HG03280 (cell line): ENCODE data around the gene PER3.

Experiments used
- ATAC-seq: cut with Tn5 transposase; IDR thresholded peaks from one replicate; pipeline ENCODE4 v1.9.1; 2021; ENCODE audit warnings: mild to moderate bottlenecking, moderate library complexity; ENCODE audit not compliant: unreplicated experiment

PER3 gene

DNA sequence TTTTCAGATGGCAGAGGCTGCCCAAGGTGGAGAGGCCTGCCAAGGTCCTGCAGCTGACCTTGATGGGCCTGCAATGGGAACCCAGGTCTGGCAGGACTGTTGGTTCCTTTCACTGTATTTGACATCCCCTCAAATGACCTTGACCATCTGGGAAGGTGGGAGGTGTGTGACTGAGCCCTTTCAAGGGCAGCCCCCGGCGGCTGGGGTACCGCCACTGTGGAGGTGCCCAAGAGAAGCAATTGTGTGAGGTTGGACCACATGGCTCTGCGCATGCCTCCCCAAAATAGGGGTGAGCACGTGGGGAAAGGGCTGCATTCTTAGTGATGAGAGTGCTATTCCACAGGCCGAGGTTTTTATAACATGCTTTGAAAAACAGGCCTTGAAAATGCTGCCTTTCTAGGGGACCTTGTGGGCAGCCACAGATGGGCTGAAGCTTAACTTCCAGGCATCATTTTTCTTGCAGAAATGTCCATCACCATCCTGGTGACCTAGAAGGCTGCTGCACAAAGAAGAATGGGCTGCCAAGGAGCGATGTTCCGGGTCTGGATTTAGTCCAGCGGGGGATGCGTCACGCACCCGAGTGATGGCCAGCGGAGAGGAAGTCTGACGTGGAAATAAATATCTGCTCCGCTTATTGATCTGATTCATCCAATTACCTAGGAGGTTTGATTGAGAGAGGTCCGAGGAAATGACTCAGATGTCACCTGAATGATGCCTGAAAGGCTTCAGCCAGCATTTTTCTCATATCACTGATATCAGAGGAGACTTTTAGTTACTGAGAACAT lies 85.2 kb downstream of the PER3 start:
- no peak for ATAC-seq

DNA sequence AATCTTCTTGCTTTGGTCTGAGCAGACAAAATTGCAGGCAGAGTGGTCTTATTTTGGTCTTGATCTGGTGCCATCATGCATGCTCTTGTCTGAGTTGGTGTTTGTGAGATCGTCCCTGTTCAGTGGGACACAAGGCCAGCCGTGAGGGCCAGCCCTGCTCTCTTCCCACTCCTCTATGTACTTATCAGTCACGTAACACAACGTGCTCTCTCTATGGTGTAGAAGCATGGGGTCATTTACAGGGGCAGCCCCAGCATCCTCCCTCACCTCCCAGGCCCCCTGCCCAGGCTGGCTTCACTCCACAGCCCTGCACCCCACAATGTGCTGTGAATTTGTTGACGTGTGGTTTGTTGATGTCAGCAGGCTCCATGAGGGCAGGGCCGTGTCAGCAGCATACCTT lies 87.0 kb downstream of the PER3 start:
- ATAC-seq = no peak

DNA sequence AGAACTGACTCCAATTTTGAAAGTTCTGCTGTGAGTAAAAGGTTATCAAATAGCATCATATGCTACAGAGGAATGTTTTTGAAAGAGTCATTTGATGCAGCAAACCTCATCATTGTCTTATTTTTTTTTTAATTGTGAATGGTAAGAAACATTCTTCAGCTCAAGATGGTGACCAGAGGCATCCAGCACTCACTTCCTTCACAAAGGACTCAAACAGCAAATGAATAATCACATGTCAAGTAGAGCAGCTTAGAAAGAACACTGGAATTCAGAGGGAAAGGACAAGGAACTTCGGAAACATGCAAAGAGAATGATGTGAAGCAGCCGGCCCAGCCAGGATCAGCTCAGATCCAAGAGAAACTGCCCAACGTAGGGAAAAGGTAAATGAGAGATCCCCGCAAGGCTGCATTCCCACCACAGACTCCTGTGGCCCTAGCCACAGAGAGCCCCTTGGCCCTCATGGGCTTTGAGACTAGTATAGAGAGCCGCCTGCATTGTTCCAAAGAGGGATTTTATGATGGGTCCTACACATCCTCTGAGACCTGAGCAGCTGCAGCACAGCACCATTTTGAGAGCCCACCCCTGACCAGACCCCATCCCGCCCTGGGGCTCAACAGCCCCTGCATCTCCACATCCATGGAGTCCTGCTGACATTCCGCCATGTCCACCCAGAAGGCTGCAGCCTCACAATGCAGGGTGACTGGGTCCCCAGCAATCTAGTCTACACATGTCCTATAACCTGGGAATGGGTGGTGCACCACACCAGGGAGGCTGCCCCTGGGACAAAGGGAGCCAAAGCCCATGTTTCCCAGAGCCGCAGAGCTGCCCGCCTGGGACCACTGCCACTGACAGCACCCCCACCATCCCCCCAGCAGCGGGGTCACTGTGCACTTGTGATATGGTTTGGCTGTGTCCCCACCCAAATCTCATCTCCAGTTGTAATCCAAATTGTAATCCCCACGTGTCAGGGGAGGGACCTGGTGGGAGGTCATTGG lies 90.0 kb downstream of the PER3 start:
- no peak for ATAC-seq

DNA sequence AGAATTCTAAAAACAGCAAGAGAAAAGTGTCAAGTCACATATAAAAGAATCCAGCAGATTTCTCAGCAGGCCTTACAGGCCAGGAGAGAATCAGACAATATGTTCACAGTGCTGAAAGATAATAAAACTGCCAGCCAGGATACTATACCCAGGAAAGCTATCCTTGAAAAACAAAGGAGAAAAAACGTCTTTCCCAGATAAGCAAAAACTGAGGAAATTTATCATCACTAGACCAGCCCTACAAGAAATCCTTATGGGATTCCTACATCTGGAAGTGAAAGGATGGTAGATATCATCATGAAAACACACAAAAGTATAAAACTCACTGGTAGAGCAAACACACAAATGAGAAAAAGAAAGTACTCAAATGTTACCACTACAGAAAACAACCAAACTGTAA lies 93.9 kb downstream of the PER3 start:
- ATAC-seq = no peak

DNA sequence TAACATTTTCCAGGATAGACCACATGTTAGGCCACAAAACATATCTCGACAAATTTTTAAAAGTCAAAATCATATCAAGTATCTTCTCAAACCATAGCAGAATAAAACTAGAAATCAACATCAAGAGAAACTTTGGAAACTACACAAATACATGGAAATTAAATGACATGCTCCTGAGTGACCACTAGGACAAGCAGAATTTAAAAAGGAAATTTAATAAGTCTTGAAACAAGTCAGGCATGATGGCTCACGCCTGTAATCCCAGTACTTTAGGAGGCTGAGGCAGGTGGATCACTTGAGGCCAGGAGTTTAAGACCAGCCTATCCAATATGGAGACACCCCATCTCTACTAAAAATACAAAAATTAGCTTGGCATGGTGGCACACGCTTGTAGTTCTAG lies 95.1 kb downstream of the PER3 start:
- ATAC-seq = no peak

DNA sequence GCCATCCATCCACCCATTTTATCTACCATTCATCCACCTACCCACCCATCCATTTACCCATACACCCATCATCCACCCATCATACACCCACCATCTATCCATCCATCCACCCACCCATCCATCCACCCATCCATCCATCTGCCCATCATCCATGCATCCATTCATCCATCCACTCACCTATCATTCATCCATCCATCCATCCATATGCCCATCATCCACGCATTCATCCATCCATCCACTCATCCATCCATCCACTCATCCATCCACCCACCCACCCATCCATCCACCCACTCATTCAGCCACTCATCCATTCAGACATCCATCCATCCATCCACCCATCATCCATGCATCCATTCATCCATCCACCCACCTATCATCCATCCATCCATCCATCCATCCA lies 100.7 kb downstream of the PER3 start:
- ATAC-seq = no peak

DNA sequence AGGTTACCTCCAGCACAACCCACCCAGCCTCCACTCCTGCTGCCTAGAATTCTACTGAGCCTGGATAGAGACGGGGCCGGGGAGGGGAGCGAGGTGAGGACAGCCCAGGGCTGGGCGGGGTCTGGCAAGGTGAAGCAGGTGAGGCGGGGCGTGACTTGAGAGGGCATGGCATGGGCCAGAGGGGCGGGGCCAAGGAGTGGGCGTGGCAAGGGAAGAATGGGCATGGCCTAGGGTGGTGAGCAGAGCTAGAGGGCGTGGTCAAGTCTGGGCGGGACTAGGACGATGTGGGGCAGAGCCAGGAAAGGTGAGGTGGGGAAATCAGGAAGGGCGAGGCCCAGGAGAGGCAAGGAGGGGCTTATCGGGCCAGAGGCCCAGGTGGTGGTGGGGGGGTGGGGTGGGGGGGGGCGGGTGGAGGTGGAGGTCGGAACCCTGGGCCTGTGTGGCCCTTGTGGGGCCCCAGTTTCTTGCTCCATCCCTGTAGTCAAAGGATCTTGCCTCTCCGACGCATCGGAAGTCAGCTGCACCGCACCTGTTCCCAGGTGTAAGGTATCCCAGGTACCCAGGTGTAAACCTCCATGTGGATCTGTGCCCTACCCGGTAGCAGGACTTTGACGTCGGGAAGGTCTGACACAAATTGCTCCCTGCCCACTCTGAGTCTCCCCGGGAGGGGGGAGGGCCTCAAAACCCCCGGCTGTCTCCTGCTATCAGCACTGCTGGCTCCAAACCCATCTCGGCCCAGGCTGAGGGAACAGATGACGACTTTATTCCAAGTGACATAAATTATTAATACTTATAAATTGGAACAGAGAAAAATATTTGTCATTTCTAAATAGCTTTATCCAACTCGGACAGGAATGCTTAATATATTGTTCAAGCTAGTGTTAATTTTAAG lies 101.7 kb downstream of the PER3 start:
- no peak for ATAC-seq

DNA sequence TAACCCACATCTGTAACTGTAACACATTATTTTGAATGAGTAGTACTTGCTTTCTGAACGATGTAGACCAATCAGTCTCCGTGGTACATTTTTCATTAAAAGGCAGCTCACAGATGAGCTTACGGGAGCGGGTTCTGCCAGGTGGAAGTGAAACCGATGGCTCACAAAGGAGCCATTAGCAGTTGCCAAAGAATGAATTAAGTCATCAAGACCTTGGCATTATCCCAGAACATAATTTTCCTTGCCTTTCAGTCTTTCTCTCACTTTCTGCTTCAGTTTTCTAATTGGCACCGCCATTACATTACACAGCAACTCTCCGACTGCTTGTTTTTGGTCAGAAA lies 102.3 kb downstream of the PER3 start:
- ATAC-seq = no peak

DNA sequence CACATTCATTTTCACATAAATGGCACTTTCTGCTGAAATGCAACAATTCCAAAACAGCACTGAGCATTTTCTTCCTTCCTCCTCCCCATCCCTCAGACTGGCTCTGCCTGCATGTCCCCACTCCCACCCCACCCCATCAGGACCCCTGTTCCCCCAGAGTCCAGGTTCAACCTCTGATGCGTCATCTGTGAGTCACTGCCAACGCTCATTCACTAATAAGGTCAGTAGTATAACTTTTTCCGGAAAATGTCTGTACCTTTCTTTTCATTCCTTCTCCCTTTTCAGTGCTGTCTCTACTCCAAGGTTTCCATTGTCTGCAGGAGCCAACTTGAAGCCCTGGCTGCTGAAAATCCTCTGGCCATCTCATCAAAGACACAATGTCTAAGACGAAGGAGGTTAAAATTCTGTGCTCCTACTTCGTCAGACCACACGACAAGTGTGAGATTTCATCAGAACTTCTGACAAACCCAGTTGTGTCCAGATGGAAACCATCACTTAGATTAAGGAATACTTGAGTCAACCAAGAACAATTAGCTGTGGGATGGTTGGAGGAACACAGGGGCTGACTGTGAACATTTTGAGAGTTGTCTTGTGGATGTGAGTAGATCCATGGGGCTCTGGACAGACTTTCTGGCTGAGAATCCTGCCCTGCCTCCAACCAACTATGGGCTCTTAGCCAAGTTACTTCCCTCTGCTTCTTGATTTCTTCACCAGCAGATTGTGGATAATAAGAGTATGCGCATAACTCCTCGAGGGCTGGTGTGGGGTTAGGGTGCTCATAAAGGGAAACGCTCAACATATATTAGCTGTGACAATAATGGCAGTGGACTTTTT lies 104.4 kb downstream of the PER3 start:
- no peak for ATAC-seq

DNA sequence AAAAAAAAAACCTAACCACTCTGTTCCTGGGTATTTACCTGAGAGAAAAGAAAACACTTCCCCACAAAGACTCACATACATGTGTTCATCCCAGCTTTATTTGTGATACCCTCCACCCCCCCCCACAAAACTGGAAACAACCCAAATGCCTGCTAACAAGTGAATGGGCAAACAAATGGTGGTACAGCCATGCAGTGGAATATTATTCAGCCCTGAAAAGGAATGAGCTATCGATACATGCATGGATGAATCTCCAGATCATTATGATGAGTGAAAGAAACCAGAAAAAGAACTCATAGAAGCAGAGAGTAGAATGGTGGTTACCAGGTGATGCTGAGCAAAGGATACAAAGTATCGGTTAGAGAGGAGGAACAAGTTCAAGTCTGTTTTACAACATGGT lies 106.8 kb downstream of the PER3 start:
- no peak for ATAC-seq

DNA sequence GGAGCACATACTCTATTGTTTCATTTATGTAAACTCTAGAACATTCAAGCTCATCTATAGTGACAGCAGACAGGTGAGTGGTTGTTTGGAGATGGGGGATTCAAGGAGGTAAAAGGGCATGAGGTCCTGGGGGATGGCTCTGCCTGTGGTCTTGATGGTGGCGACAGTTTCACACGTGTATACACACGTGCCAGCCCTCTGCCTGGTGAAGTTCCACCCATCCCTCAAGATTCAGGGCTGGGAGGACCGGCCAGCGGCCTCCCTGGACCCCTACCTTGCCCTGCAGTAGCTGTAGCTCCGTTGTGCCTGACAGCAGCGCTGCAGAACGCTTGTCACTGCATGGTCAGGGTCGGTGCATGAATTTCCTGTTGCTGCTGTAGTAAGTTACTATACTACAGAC lies 107.7 kb downstream of the PER3 start:
- no peak for ATAC-seq

DNA sequence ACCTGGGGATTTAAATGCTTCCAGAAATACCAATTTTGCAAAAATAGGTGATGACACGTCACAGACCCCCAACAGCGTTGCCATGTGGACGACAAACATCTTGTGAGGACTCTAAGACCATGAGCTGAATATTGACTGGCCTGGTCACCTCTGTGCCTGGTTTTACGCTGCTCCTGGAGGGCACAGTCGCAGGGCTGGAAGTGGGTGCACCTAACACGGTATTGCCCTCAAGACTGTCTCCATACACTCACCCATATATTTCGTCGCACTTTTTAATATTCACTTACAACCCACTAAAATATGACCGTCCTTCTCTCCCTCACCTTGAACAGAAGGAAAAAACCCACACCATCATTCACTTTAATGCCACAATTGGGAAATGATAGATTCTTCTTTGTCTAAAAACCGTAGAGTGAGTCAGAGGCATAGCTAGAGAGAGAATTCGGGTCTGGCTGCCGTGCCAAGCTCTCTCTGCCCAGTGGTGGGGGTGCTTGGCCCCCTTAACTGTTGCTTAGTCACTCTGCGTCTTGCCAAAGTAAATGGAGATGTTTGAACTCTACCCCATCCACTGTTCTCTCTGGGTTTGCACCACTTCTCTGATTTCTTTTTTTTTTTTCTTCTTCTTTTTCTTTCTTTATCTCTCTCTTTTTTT lies 109.6 kb downstream of the PER3 start:
- no peak for ATAC-seq
